Middle frontal gyrus (tissue), 1 donor: ENCODE data around the gene TTC27.
"Not testable (repeated sequence)": the region's sequence is repeated elsewhere in the genome, so short reads cannot be mapped to it uniquely, and the experiment has no call there.

ENCODE experiments used
- DNase-seq: peaks from one replicate; pipeline ENCODE4 v3.0.0-alpha.2; 2015; ENCODE audit warnings: low spot score; ENCODE audit errors: extremely low spot score

Gene TTC27

GRCh38 chr2:32847734-32848133 is 219.9 kb downstream of the TTC27 start:
- no peak for DNase-seq

GRCh38 chr2:32849456-32850194 is 221.8 kb downstream of the TTC27 start:
- no peak for DNase-seq

- no peak for DNase-seq
Measured at GRCh38 chr2:32851777-32852439, 224.1 kb downstream of the TTC27 start.

- DNase-seq = no peak
Measured at GRCh38 chr2:32852856-32853255, 225.0 kb downstream of the TTC27 start.

- DNase-seq = no peak
Measured at GRCh38 chr2:32856891-32857290, 229.0 kb downstream of the TTC27 start.

GRCh38 chr2:32858713-32859112 is 230.9 kb downstream of the TTC27 start:
- DNase-seq = no peak

- DNase-seq = no peak
Measured at GRCh38 chr2:32860385-32860784, 232.5 kb downstream of the TTC27 start.

GRCh38 chr2:32862269-32863055 is 234.6 kb downstream of the TTC27 start:
- DNase-seq = no peak

GRCh38 chr2:32863326-32863725 is 235.5 kb downstream of the TTC27 start:
- no peak for DNase-seq

GRCh38 chr2:32863803-32864202 is 236.0 kb downstream of the TTC27 start:
- no peak for DNase-seq

- no peak for DNase-seq
Measured at GRCh38 chr2:32864334-32865111, 236.7 kb downstream of the TTC27 start.

- no peak for DNase-seq
Measured at GRCh38 chr2:32865399-32866068, 237.7 kb downstream of the TTC27 start.

GRCh38 chr2:32866462-32866861 is 238.6 kb downstream of the TTC27 start:
- not testable (repeated sequence) for DNase-seq
